ENCODE data around the gene FBXL20. TPM values are rescaled to one million over a fixed set of nuclear protein-coding genes. Genes with fewer than 3 reads are reported as not detected.
A peak's percentile ranks its signal among the peaks of the same experiment; 100 is the strongest.
"Not testable (repeated sequence)": the region's sequence is repeated elsewhere in the genome, so short reads cannot be mapped to it uniquely, and the experiment has no call there.

FBXL20 gene
- total RNA-seq (10 to 100 TPM; 20.9 to 21.4 TPM), polyA plus RNA-seq (4.4 TPM)

- CTCF ChIA-PET = interaction anchor here (1.1 kb wide), 2 partner anchors 15 to 18 kb away, joined by 3 read pairs; no protein-coding TSS in a partner anchor
Measured at GRCh38 chr17:39401412-39402243, at the start of gene FBXL20. Gene FBXL20, minus strand, starts transcription at chr17:39401626. Its CDS starts 224 bp downstream, at chr17:39401402.

GRCh38 chr17:39450847-39451581 lies 49.6 kb upstream of the FBXL20 start, which contains the start of gene MED1:
Gene MED1, minus strand, starts transcription at chr17:39451263. Its CDS starts 201 bp downstream, at chr17:39451062.
- Mint-ChIP-seq H3K9me3 (no peaks in the 10 kb centered on the region), H3K4me1 (peaks cover 24 to 33% (median 26%) of the 10 kb centered on the region in 3 donors), H3K4me3 (peak within 1 kb of the TSS; percentile 91 to 99 (median 97)), H3K36me3 (peaks cover 0 to 26% (median 4%) of the 10 kb centered on the region in 3 donors), H3K27ac (peak within 1 kb of the TSS; percentile 96 to 99 (median 98)), H3K27me3 (no peaks in the 10 kb centered on the region)
- no peaks in the 10 kb centered on the region for H3K27me3 ChIP-seq (ENCODE audit: insufficient read depth, low read length, poor library complexity, severe bottlenecking)
- ChIA-PET POLR2A (interaction anchor here (0.5 to 3.4 kb wide), 9 partner anchors 9 to 422 kb away, joined by 3 to 84 read pairs (median 3); partner anchors contain the start of gene CDK12), CTCF (interaction anchor here (0.9 to 2.0 kb wide), 4 partner anchors 9 to 11 kb away, joined by 3 to 22 read pairs (median 4); partner anchors contain the start of gene CDK12)
- DNase-seq = peak; percentile 85 to 94 (median 92)
- no peaks in the 10 kb centered on the region for H3K36me3 ChIP-seq (ENCODE audit: insufficient read depth, low read length)
- no peaks in the 10 kb centered on the region for H3K9me3 ChIP-seq (ENCODE audit: low read length)
- peak within 1 kb of the TSS; percentile 87 for H3K27ac ChIP-seq (ENCODE audit: low read depth, low read length)
- H3K4me3 ChIP-seq (ENCODE audit: low read length) = peak within 1 kb of the TSS; percentile 91
- peaks cover 17% of the 10 kb centered on the region for H3K4me1 ChIP-seq (ENCODE audit: insufficient read depth, low read length)

More at GRCh38 chr17:39401412-39402243, at the start of gene FBXL20:
- peak within 1 kb of the TSS; percentile 79 for H3K27ac ChIP-seq (ENCODE audit: low read depth, low read length)
- H3K9me3 ChIP-seq (ENCODE audit: low read length) = no peaks in the 10 kb centered on the region
- Mint-ChIP-seq H3K27me3 (peaks cover 0 to 5% of the 10 kb centered on the region in 2 donors), H3K9me3 (peaks cover 0 to 2% (median 0%) of the 10 kb centered on the region in 5 donors), H3K4me3 (peak within 1 kb of the TSS; percentile 93 to 99 (median 97)), H3K27ac (peak within 1 kb of the TSS; percentile 92 to 99 (median 96)), H3K4me1 (peaks cover 35 to 48% (median 45%) of the 10 kb centered on the region in 3 donors), H3K36me3 (peaks cover 0 to 23% (median 0%) of the 10 kb centered on the region in 3 donors)
- POLR2A ChIA-PET = interaction anchor here (0.6 to 1.1 kb wide), 4 partner anchors 18 to 248 kb away, joined by 3 to 6 read pairs (median 4); partner anchors contain the start of gene CDK12
- H3K27me3 ChIP-seq (ENCODE audit: insufficient read depth, low read length, poor library complexity, severe bottlenecking) = no peaks in the 10 kb centered on the region
- peak within 1 kb of the TSS; percentile 76 for H3K4me3 ChIP-seq (ENCODE audit: low read length)
- H3K36me3 ChIP-seq (ENCODE audit: insufficient read depth, low read length) = peaks cover 5% of the 10 kb centered on the region
- DNase-seq = peak; percentile 88 to 96 (median 90)
- H3K4me1 ChIP-seq (ENCODE audit: insufficient read depth, low read length) = peaks cover 17% of the 10 kb centered on the region

GRCh38 chr17:39450051-39450450 lies 48.6 kb upstream of the FBXL20 start:
- Histone ChIP-seq H3K4me3 (ENCODE audit: low read length) (peak overlapping the region; percentile 91), H3K4me1 (ENCODE audit: insufficient read depth, low read length) (peaks cover 17% of the 10 kb centered on the region), H3K9me3 (ENCODE audit: low read length) (no peaks in the 10 kb centered on the region), H3K27ac (ENCODE audit: low read depth, low read length) (peak overlapping the region; percentile 87), H3K36me3 (ENCODE audit: insufficient read depth, low read length) (no peaks in the 10 kb centered on the region), H3K27me3 (ENCODE audit: insufficient read depth, low read length, poor library complexity, severe bottlenecking) (no peaks in the 10 kb centered on the region)
- peak overlapping the region; percentile 20 to 98 (median 94) for H3K4me3 Mint-ChIP-seq
- H3K27me3 Mint-ChIP-seq = no peaks in the 10 kb centered on the region
- peak overlapping the region in 7 of 8 donors; percentile 36 to 99 (median 96) for H3K27ac Mint-ChIP-seq
- peaks cover 24 to 33% (median 26%) of the 10 kb centered on the region in 3 donors for H3K4me1 Mint-ChIP-seq
- no peak for DNase-seq
- H3K9me3 Mint-ChIP-seq = no peaks in the 10 kb centered on the region
- H3K36me3 Mint-ChIP-seq = peaks cover 0 to 35% (median 4%) of the 10 kb centered on the region in 3 donors
- POLR2A ChIA-PET = interaction anchor here (1.0 to 3.4 kb wide), 3 partner anchors 12 to 48 kb away, joined by 3 to 84 read pairs (median 6); partner anchors contain the start of genes CDK12 and FBXL20
- CTCF ChIA-PET = interaction anchor here (2.0 kb wide), 1 partner anchor 12 kb away, joined by 22 read pairs; the partner anchor contains the start of gene CDK12

GRCh38 chr17:39447561-39447960 lies 46.1 kb upstream of the FBXL20 start:
- Histone ChIP-seq H3K27me3 (ENCODE audit: insufficient read depth, low read length, poor library complexity, severe bottlenecking) (no peaks in the 10 kb centered on the region), H3K4me3 (ENCODE audit: low read length) (no peak overlapping the region), H3K9me3 (ENCODE audit: low read length) (no peaks in the 10 kb centered on the region), H3K27ac (ENCODE audit: low read depth, low read length) (no peak overlapping the region), H3K36me3 (ENCODE audit: insufficient read depth, low read length) (peaks cover 6% of the 10 kb centered on the region), H3K4me1 (ENCODE audit: insufficient read depth, low read length) (peaks cover 17% of the 10 kb centered on the region)
- Mint-ChIP-seq H3K9me3 (no peaks in the 10 kb centered on the region), H3K27me3 (no peaks in the 10 kb centered on the region), H3K4me3 (peak overlapping the region in 1 of 7 donors; percentile 43), H3K4me1 (peaks cover 30 to 41% (median 36%) of the 10 kb centered on the region in 3 donors), H3K27ac (peak overlapping the region in 2 of 8 donors; percentile 15 to 56), H3K36me3 (peaks cover 6 to 55% (median 11%) of the 10 kb centered on the region in 3 donors)
- ChIA-PET CTCF (interaction anchor here (1.1 kb wide), 1 partner anchor 18 kb away, joined by 3 read pairs; no protein-coding TSS in a partner anchor), POLR2A (no interaction called here)
- no peak for DNase-seq

- no peaks in the 10 kb centered on the region for H3K9me3 ChIP-seq (ENCODE audit: low read length)
- Mint-ChIP-seq H3K4me1 (peaks cover 13 to 27% (median 23%) of the 10 kb centered on the region in 3 donors), H3K9me3 (no peaks in the 10 kb centered on the region), H3K36me3 (peaks cover 12 to 84% (median 23%) of the 10 kb centered on the region in 3 donors), H3K4me3 (no peak overlapping the region), H3K27me3 (no peaks in the 10 kb centered on the region), H3K27ac (no peak overlapping the region)
- ChIA-PET POLR2A (interaction anchor here (0.6 kb wide), 1 partner anchor 219 kb away, joined by 6 read pairs; no protein-coding TSS in a partner anchor), CTCF (no interaction called here)
- no peak overlapping the region for H3K27ac ChIP-seq (ENCODE audit: low read depth, low read length)
- H3K4me1 ChIP-seq (ENCODE audit: insufficient read depth, low read length) = no peaks in the 10 kb centered on the region
- peaks cover 21% of the 10 kb centered on the region for H3K36me3 ChIP-seq (ENCODE audit: insufficient read depth, low read length)
- H3K4me3 ChIP-seq (ENCODE audit: low read length) = no peak overlapping the region
- no peaks in the 10 kb centered on the region for H3K27me3 ChIP-seq (ENCODE audit: insufficient read depth, low read length, poor library complexity, severe bottlenecking)
- no peak for DNase-seq
Measured at GRCh38 chr17:39443326-39443725, 41.9 kb upstream of the FBXL20 start.

- H3K27me3 ChIP-seq (ENCODE audit: insufficient read depth, low read length, poor library complexity, severe bottlenecking); H3K27ac ChIP-seq (ENCODE audit: low read depth, low read length); H3K4me3 Mint-ChIP-seq; H3K27me3 Mint-ChIP-seq; H3K9me3 ChIP-seq (ENCODE audit: low read length); POLR2A ChIA-PET; DNase-seq; H3K4me1 ChIP-seq (ENCODE audit: insufficient read depth, low read length); H3K4me3 ChIP-seq (ENCODE audit: low read length); H3K9me3 Mint-ChIP-seq: not testable (repeated sequence)
- CTCF ChIA-PET = interaction anchor here (1.3 kb wide), 1 partner anchor 12 kb away, joined by 3 read pairs; the partner anchor contains the start of gene MED1
- H3K27ac Mint-ChIP-seq = peak overlapping the region in 2 of 8 donors; percentile 58 to 61
- H3K4me1 Mint-ChIP-seq = peaks cover 7 to 18% (median 13%) of the 10 kb centered on the region in 3 donors
- peaks cover 12 to 77% (median 21%) of the 10 kb centered on the region in 3 donors for H3K36me3 Mint-ChIP-seq
- peaks cover 21% of the 10 kb centered on the region for H3K36me3 ChIP-seq (ENCODE audit: insufficient read depth, low read length)
Measured at GRCh38 chr17:39439868-39440267, 38.4 kb upstream of the FBXL20 start.

- Mint-ChIP-seq H3K4me1 (peaks cover 0 to 4% (median 2%) of the 10 kb centered on the region in 3 donors), H3K4me3 (no peak overlapping the region), H3K9me3 (no peaks in the 10 kb centered on the region), H3K27me3 (no peaks in the 10 kb centered on the region), H3K36me3 (peaks cover 0 to 72% (median 13%) of the 10 kb centered on the region in 3 donors), H3K27ac (no peak overlapping the region)
- no peak overlapping the region for H3K4me3 ChIP-seq (ENCODE audit: low read length)
- H3K4me1 ChIP-seq (ENCODE audit: insufficient read depth, low read length) = no peaks in the 10 kb centered on the region
- CTCF ChIA-PET = no interaction called here
- POLR2A ChIA-PET = interaction anchor here (0.7 kb wide), 1 partner anchor 639 kb away, joined by 10 read pairs; no protein-coding TSS in a partner anchor
- no peaks in the 10 kb centered on the region for H3K9me3 ChIP-seq (ENCODE audit: low read length)
- H3K27me3 ChIP-seq (ENCODE audit: insufficient read depth, low read length, poor library complexity, severe bottlenecking) = no peaks in the 10 kb centered on the region
- H3K27ac ChIP-seq (ENCODE audit: low read depth, low read length) = no peak overlapping the region
- H3K36me3 ChIP-seq (ENCODE audit: insufficient read depth, low read length) = peaks cover 34% of the 10 kb centered on the region
- DNase-seq = no peak
Measured at GRCh38 chr17:39429600-39429999, 28.2 kb upstream of the FBXL20 start.
